CD4-positive, alpha-beta T cell treated with Interferon alpha-2 for 1 hour (primary cell): ENCODE results near the gene SYT1.

Source experiments
- DNase-seq, 2 donors: peaks; one replicate each; pipeline ENCODE4 v3.0.0-alpha.2; 2020 to 2022

SYT1 gene

GRCh38 chr12:79063258-79063657 is 198.7 kb downstream of the SYT1 start:
- DNase-seq, result no peak

GRCh38 chr12:79067977-79068376 is 203.4 kb downstream of the SYT1 start:
- no peak for DNase-seq

GRCh38 chr12:79069009-79069408 is 204.4 kb downstream of the SYT1 start:
- DNase-seq, result no peak

GRCh38 chr12:79071498-79071897 is 206.9 kb downstream of the SYT1 start:
- DNase-seq, result no peak

GRCh38 chr12:79073506-79073905 is 208.9 kb downstream of the SYT1 start:
- no peak for DNase-seq

GRCh38 chr12:79082595-79082994 is 218.0 kb downstream of the SYT1 start:
- DNase-seq, result no peak

GRCh38 chr12:79083181-79083580 is 218.6 kb downstream of the SYT1 start:
- DNase-seq, result no peak

- no peak for DNase-seq
Observed at GRCh38 chr12:79085106-79085682, 220.6 kb downstream of the SYT1 start.

- DNase-seq, result no peak
Observed at GRCh38 chr12:79086541-79087296, 222.1 kb downstream of the SYT1 start.

GRCh38 chr12:79098530-79098929 is 234.0 kb downstream of the SYT1 start:
- DNase-seq, result no peak

- DNase-seq, result no peak
Observed at GRCh38 chr12:79108962-79109361, 244.4 kb downstream of the SYT1 start.

- no peak for DNase-seq
Observed at GRCh38 chr12:79114896-79115295, 250.3 kb downstream of the SYT1 start.

- no peak for DNase-seq
Observed at GRCh38 chr12:79115743-79116142, 251.2 kb downstream of the SYT1 start.

GRCh38 chr12:79119796-79120195 is 255.2 kb downstream of the SYT1 start:
- DNase-seq, result no peak

- no peak for DNase-seq
Observed at GRCh38 chr12:79121486-79121885, 256.9 kb downstream of the SYT1 start.

- no peak for DNase-seq
Observed at GRCh38 chr12:79124385-79124784, 259.8 kb downstream of the SYT1 start.

- no peak for DNase-seq
Observed at GRCh38 chr12:79125358-79125757, 260.8 kb downstream of the SYT1 start.

GRCh38 chr12:79127271-79127751 is 262.7 kb downstream of the SYT1 start:
- DNase-seq, result no peak

GRCh38 chr12:79128956-79129355 is 264.4 kb downstream of the SYT1 start:
- DNase-seq, result no peak

- no peak for DNase-seq
Observed at GRCh38 chr12:79138872-79139271, 274.3 kb downstream of the SYT1 start.

GRCh38 chr12:79140711-79141110 is 276.1 kb downstream of the SYT1 start:
- no peak for DNase-seq

- DNase-seq, result no peak
Observed at GRCh38 chr12:79141776-79142175, 277.2 kb downstream of the SYT1 start.

- no peak for DNase-seq
Observed at GRCh38 chr12:79143803-79144202, 279.2 kb downstream of the SYT1 start.

GRCh38 chr12:79151956-79152355 is 287.4 kb downstream of the SYT1 start:
- DNase-seq, result no peak

GRCh38 chr12:79155683-79156082 is 291.1 kb downstream of the SYT1 start:
- no peak for DNase-seq
